Gastrocnemius medialis (tissue), 4 donors: ENCODE measurements around the gene DOCK7. TPM values are rescaled to one million over a fixed set of nuclear protein-coding genes. Genes with fewer than 3 reads are reported as not detected.

Experiments
- ATAC-seq, 2 donors: fragments of 150-250 bp; one replicate each; pipeline ENCODE4 v1.9.1; 2016
- DNase-seq, 2 donors: peaks; one replicate each; pipeline ENCODE4 v3.0.0-alpha.2; 2019
- H3K27ac ChIP-seq, 4 donors: fragments of 200-600 bp; sonication (generic); 1 replicate in 1 of 4; 2 replicates in 3 of 4; pipeline ENCODE4 v1.5.1; 2016 to 2018; ENCODE audit warnings: mild to moderate bottlenecking in 2 of 4, moderate library complexity in 1 of 4
- H3K27me3 ChIP-seq, 3 donors: fragments of 200-600 bp; sonication (generic) in 2 of 3; 1 replicate in 1 of 3; 2 replicates in 2 of 3; pipeline versions ENCODE4 v1.5.1 to v1.6.0; 2016 to 2019; ENCODE audit warnings: mild to moderate bottlenecking in 1 of 3, moderate library complexity in 1 of 3
- H3K36me3 ChIP-seq, 2 donors: fragments of 200-600 bp; sonication (generic) in 1 of 2; one replicate each; pipeline ENCODE4 v1.5.1; 2017 to 2018
- H3K4me1 ChIP-seq, 2 donors: fragments of 200-600 bp; sonication (generic) in 1 of 2; one replicate each; pipeline ENCODE4 v1.5.1; 2016 to 2017; ENCODE audit warnings: mild to moderate bottlenecking in 2 of 2
- H3K4me3 ChIP-seq, 4 donors: fragments of 200-600 bp; sonication (generic) in 3 of 4; 1 replicate in 1 of 4; 2 replicates in 3 of 4; pipeline ENCODE4 v1.5.1; 2016 to 2019; ENCODE audit warnings: mild to moderate bottlenecking in 2 of 4
- H3K9me3 ChIP-seq, 3 donors: fragments of 200-600 bp; sonication (generic) in 2 of 3; 1 replicate in 1 of 3; 2 replicates in 2 of 3; pipeline ENCODE4 v1.5.1; 2016 to 2019
- CTCF ChIP-seq, 5 experiments: fragments of 450-650 bp in 3 of 5; fragments of 200-600 bp in 2 of 5; sonication (generic) in 2 of 5; IDR thresholded peaks in 4 of 5; conservative IDR thresholded peaks in 1 of 5; 1 replicate in 4 of 5; 2 replicates in 1 of 5; pipeline ENCODE4 v1.5.1; 2016 to 2019; ENCODE audit warnings: antibody characterized with exemption in 5 of 5, mild to moderate bottlenecking in 3 of 5, moderate library complexity in 3 of 5
- POLR2A ChIP-seq, 2 donors: fragments of 450-650 bp; IDR thresholded peaks; one replicate each; pipeline ENCODE4 v1.6.1; 2017; ENCODE audit warnings: antibody characterized with exemption in 2 of 2, mild to moderate bottlenecking in 2 of 2, moderate library complexity in 2 of 2
- in situ Hi-C, 4 donors: fragments of 200-750 bp; cut with MboI; loops; one replicate each; pipeline versions ENCODE4 v1.15.0 to v1.8.0; 2017; ENCODE audit warnings: low sequenced_read_pairs in 4 of 4
- intact Hi-C: fragments of 100-400 bp; cut with DNase I; formaldehyde crosslinking; loops from one replicate; pipeline ENCODE4 v1.15.1; 2023; ENCODE audit warnings: low total_unique reads
- total RNA-seq, 4 donors: library from RNA; depleted of rRNA; stranded (reverse); fragments of >200 nt; gene quantifications; one replicate each; pipeline versions ENCODE4 v1.1.0 to v1.2.3, GENCODE V29; 2016

The DOCK7 gene
- total RNA-seq, 4 donors from 2014 or later: 7.9 to 14.7 (median 10.9) TPM

DNA sequence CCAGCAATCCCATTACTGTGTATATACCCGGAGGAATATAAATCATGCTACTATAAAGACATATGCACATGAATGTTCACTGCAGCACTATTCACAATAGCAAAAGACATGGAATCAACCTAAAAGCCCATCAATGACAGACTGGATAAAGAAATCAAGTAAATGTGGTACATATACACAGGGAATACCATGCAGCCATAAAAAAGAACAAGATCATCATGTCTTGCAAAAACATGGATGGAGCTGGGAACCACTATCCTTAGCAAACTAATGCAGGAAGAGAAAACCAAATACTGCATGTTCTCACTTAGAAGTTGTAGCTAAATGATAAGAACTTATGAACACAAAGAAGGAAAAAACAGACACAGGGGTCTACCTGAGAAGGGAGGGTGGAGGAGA is 97.2 kb downstream of the DOCK7 start:
- TF ChIP-seq POLR2A (IDR thresholded peaks at IDR 0.05) (no peak), CTCF (IDR thresholded peaks at IDR 0.05 in 4 of 5, conservative IDR thresholded peaks at IDR 0.05 in 1 of 5) (no peak)
- no peak overlapping the region for H3K27ac ChIP-seq
- in situ Hi-C loops: no loop called here
- H3K27me3 ChIP-seq: no peaks in the 10 kb centered on the region
- H3K4me1 ChIP-seq: no peaks in the 10 kb centered on the region
- H3K36me3 ChIP-seq: no peaks in the 10 kb centered on the region
- no peak for DNase-seq
- intact Hi-C loops: no loop called here
- no peak for ATAC-seq
- no peak overlapping the region for H3K4me3 ChIP-seq
- H3K9me3 ChIP-seq: no peaks in the 10 kb centered on the region

DNA sequence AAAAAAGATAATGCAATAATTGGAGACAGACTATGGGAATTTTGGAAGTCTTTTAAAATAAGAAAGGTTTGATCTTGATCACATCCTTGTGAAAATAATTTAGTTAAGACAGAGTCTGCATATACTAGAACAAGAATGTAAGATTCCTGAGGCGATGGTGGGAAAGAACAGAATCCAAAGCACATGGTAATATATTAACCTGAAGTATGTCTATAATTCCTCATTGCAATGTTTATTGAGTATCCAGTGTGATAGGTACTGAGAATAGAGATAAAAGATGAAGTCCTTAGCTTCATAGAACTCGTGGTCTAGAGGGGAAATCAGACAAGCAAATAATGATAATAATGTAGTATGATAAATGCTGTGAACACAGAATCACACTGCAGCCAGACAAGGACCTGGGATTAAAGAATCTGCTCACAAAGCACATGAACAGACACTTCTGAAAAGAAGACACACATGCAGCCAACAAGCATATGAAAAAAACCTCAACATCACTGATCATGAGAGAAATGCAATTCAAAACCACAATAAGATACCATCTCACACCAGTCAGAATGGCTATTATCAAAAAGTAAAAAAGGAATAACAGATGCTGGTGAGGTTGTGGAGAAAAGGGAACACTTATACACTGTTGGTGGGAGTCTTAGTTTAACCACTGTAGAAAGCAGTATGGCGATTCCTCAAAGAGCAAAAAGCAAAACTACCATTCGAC is 97.8 kb downstream of the DOCK7 start:
- no peaks in the 10 kb centered on the region for H3K9me3 ChIP-seq
- H3K36me3 ChIP-seq: no peaks in the 10 kb centered on the region
- no peak for ATAC-seq
- no peaks in the 10 kb centered on the region for H3K27me3 ChIP-seq
- in situ Hi-C loops (no loop called here), intact Hi-C loops (no loop called here)
- no peaks in the 10 kb centered on the region for H3K4me1 ChIP-seq
- no peak overlapping the region for H3K27ac ChIP-seq
- H3K4me3 ChIP-seq: no peak overlapping the region
- TF ChIP-seq POLR2A (IDR thresholded peaks at IDR 0.05) (no peak), CTCF (IDR thresholded peaks at IDR 0.05 in 4 of 5, conservative IDR thresholded peaks at IDR 0.05 in 1 of 5) (no peak)
- no peak for DNase-seq

DNA sequence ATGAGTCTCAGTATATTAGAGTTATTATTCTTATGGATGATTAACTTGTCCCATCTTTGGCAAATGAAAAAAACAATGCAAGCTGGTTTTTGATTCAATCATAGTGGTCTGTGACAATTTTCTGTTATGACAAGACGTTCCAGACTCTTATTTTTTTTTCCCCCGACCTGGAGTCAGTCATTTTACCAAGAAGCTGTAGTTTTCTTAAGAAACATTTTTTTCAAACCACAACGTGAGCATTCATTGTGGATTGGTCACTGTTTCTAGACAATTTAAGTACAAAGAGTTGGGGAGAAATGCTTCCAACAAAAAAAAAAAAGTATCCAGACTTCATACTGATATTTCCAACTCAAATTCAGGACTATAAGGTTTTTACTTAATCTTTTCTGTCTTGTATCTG is 98.9 kb downstream of the DOCK7 start:
- Histone ChIP-seq H3K36me3 (no peaks in the 10 kb centered on the region), H3K9me3 (no peaks in the 10 kb centered on the region), H3K4me3 (no peak overlapping the region), H3K4me1 (no peaks in the 10 kb centered on the region), H3K27me3 (no peaks in the 10 kb centered on the region), H3K27ac (no peak overlapping the region)
- no peak for TF ChIP-seq CTCF (IDR thresholded peaks at IDR 0.05 in 4 of 5, conservative IDR thresholded peaks at IDR 0.05 in 1 of 5)
- TF ChIP-seq POLR2A (IDR thresholded peaks at IDR 0.05): no peak
- in situ Hi-C loops: no loop called here
- DNase-seq (no peak), ATAC-seq (no peak)
- intact Hi-C loops: no loop called here

GRCh38 chr1:62588000-62588399 is 100.2 kb downstream of the DOCK7 start:
- no peak for ATAC-seq
- in situ Hi-C loops: no loop called here
- Histone ChIP-seq H3K27ac (no peak overlapping the region), H3K9me3 (no peaks in the 10 kb centered on the region), H3K4me3 (no peak overlapping the region), H3K4me1 (no peaks in the 10 kb centered on the region), H3K36me3 (no peaks in the 10 kb centered on the region), H3K27me3 (no peaks in the 10 kb centered on the region)
- intact Hi-C loops: no loop called here
- DNase-seq: no peak
- TF ChIP-seq CTCF (IDR thresholded peaks at IDR 0.05 in 4 of 5, conservative IDR thresholded peaks at IDR 0.05 in 1 of 5): no peak
- TF ChIP-seq POLR2A (IDR thresholded peaks at IDR 0.05): no peak
